NCI-H526 treated with DMSO at 0.1 percent for 48 hours (cell line): ENCODE results near the gene STOM.

Experiments
- DNase-seq: peaks from one replicate; lab custom pipeline; 2025; lab: John Stamatoyannopoulos, UW

Gene STOM

GRCh38 chr9:121349009-121349408 is 21.0 kb downstream of the STOM start:
- DNase-seq: no peak

- DNase-seq: no peak
Observed at GRCh38 chr9:121348221-121348620, 21.8 kb downstream of the STOM start.

GRCh38 chr9:121345070-121345469 is 25.0 kb downstream of the STOM start:
- no peak for DNase-seq

- DNase-seq: no peak
Observed at GRCh38 chr9:121344184-121344583, 25.9 kb downstream of the STOM start.

GRCh38 chr9:121340676-121341392 is 29.2 kb downstream of the STOM start:
- no peak for DNase-seq

GRCh38 chr9:121339437-121339836 is 30.6 kb downstream of the STOM start:
- DNase-seq: no peak

- no peak for DNase-seq
Observed at GRCh38 chr9:121336665-121337064, 33.4 kb downstream of the STOM start.

GRCh38 chr9:121333950-121334773 is 35.9 kb downstream of the STOM start:
- DNase-seq: no peak

GRCh38 chr9:121331992-121332685 is 37.9 kb downstream of the STOM start:
- DNase-seq: no peak

- DNase-seq: no peak
Observed at GRCh38 chr9:121331549-121331948, 38.5 kb downstream of the STOM start.

- DNase-seq: no peak
Observed at GRCh38 chr9:121328876-121329681, 41.0 kb downstream of the STOM start.

GRCh38 chr9:121328476-121328875 is 41.6 kb downstream of the STOM start:
- DNase-seq: no peak

GRCh38 chr9:121326901-121327613 is 43.0 kb downstream of the STOM start:
- DNase-seq: no peak

GRCh38 chr9:121326130-121326838 is 43.8 kb downstream of the STOM start:
- DNase-seq: no peak

- no peak for DNase-seq
Observed at GRCh38 chr9:121325387-121325786, 44.7 kb downstream of the STOM start.

- no peak for DNase-seq
Observed at GRCh38 chr9:121324755-121325154, 45.3 kb downstream of the STOM start.

- DNase-seq: no peak
Observed at GRCh38 chr9:121324316-121324715, 45.7 kb downstream of the STOM start.

- DNase-seq: no peak
Observed at GRCh38 chr9:121323449-121324151, 46.5 kb downstream of the STOM start.

- no peak for DNase-seq
Observed at GRCh38 chr9:121322737-121323448, 47.2 kb downstream of the STOM start.
